Ishikawa (cell line): Measurements from ENCODE around the gene CNTN4.

Experiments used
- CEBPB ChIP-seq: IDR thresholded peaks from 2 replicates; pipeline ENCODE4 v1.6.1; 2012
- EP300 ChIP-seq: IDR thresholded peaks from 2 replicates; pipeline ENCODE4 v1.6.1; 2012; ENCODE audit warnings: borderline replicate concordance
- NFIC ChIP-seq: IDR thresholded peaks from 2 replicates; pipeline ENCODE4 v1.6.1; 2012
- REST ChIP-seq: IDR thresholded peaks from 2 replicates; pipeline ENCODE4 v1.6.1; 2012; ENCODE audit warnings: low read depth, mild to moderate bottlenecking
- TAF1 ChIP-seq: IDR thresholded peaks from 2 replicates; pipeline ENCODE4 v1.6.1; 2012; ENCODE audit warnings: low read depth, mild to moderate bottlenecking
- USF1 ChIP-seq: IDR thresholded peaks from 2 replicates; pipeline ENCODE4 v1.6.1; 2012

GRCh38 chr3:2822611-2823010, 723.9 kb downstream of the CNTN4 start:
- TF ChIP-seq EP300 (no peak), USF1 (no peak), NFIC (no peak), CEBPB (no peak), REST (no peak), TAF1 (no peak)
